ENCODE data around the gene NXPE4.

Gene NXPE4

DNA sequence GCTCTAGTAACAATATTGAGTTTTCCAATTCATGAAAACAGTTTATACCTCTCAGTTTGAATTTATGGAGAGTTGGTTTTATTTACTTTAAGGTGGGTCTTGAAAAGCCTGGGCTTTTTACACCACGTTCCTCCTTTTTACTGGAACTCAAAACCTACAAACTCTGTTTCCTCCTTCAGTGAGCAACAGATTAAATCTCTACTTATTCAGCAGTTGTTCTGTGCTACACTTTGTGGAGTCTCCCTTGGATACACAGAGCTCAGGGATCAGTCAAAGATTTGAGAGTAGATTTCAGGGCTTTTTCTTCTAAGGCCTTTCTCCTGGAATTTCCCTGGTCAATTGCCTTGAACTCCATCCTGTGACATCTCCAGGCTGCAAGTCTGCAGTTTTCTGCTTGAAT is 39.5 kb downstream of the NXPE4 start:
- no peak for DNase-seq

- DNase-seq = no peak
Measured at GRCh38 chr11:114553642-114554041, 41.9 kb downstream of the NXPE4 start.

DNA sequence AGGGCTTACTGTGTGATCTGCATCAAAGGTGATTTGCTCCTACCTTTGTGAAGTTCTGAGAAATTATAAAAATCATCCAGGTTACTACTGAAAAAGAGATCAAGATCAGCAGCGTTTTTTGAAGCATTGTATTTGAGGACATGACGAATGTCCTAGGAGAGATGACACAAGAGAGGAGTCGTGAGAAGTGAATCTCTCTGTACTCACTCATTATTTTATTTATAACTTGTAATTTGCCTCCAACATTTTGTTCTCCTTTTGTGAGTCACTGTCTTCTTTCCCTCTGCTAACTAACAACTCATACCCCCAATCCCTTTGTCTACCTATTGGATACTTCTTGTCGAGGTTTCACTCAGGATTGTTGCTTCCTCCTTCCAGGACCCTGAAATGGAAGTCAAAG is 44.5 kb downstream of the NXPE4 start:
- no peak for DNase-seq

- DNase-seq = no peak
Measured at GRCh38 chr11:114525682-114526081, 69.9 kb downstream of the NXPE4 start.

- DNase-seq = no peak
Measured at GRCh38 chr11:114524122-114524521, 71.5 kb downstream of the NXPE4 start.

DNA sequence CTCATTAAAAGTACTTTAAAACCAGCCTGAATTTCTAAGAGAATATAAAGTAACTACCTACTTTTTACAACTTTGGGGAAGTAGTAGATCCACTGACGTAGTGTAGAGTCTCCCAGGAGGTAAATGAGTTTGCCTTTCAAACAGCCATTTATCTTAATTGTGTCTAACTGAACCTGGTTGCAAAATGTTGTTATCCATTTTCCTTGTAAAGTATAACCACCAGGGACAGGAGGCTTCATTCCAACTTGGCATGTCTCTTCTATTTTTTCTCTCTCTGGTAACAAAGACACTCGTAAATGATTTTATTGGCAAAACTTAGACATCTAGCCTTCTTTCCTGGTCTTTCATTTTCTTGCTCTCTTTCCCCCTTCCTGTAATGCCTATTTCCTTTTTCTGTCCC is 72.8 kb downstream of the NXPE4 start:
- DNase-seq = no peak

Data from activated CD4-positive, alpha-beta T cell treated with anti-CD3 and anti-CD28 coated beads, Interleukin-2, amount 50 U/mL, for 1 hour (primary cell).